Esophagus muscularis mucosa (tissue), 4 donors: ENCODE results near the gene MEX3A.

Source experiments
- CTCF ChIP-seq, 3 experiments: fragments of 200-600 bp in 2 of 3; fragments of 450-650 bp in 1 of 3; sonication (generic) in 2 of 3; IDR thresholded peaks; one replicate each; pipeline ENCODE4 v1.5.1; 2017 to 2019; ENCODE audit warnings: antibody characterized with exemption in 3 of 3, mild to moderate bottlenecking in 2 of 3, moderate library complexity in 1 of 3
- EP300 ChIP-seq: sonication (generic); formaldehyde crosslinking; IDR thresholded peaks from one replicate; pipeline ENCODE4 v1.6.1; 2017; ENCODE audit warnings: antibody characterized with exemption
- POLR2A ChIP-seq: fragments of 450-650 bp; IDR thresholded peaks from one replicate; pipeline ENCODE4 v1.6.1; 2017; ENCODE audit warnings: antibody characterized with exemption, moderate library complexity, mild to moderate bottlenecking, low read depth

GRCh38 chr1:156064615-156065014 lies 17.6 kb downstream of the MEX3A start:
- TF ChIP-seq CTCF (IDR thresholded peaks at IDR 0.05) (no peak), EP300 (no peak), POLR2A (no peak)
